Stimulated activated naive B cell treated with anti-CD40 and anti-IgM and Interleukin-4, amounts not matched to agents 10 μg/mL and 1 μg/mL and 100 μg/mL, for 72 hours (primary cell): ENCODE data around the gene MAPK8.
A peak's percentile ranks its signal among the peaks of the same experiment; 100 is the strongest.

ENCODE experiments used
- ATAC-seq, 2 donors: fragments of 150-1000 bp; cut with Tn5 transposase; replicated peaks; 2 replicates each; pipeline ENCODE4 v1.10.0; 2021; ENCODE audit warnings: moderate library complexity in 1 of 2
- DNase-seq: peaks from one replicate; pipeline ENCODE4 v3.0.0; 2021
- H3K27ac Mint-ChIP-seq: one replicate; pipeline ENCODE4 v1.8.0; 2022; ENCODE audit warnings: mild to moderate bottlenecking, mixed read lengths
- H3K27me3 Mint-ChIP-seq, 2 donors: one replicate each; pipeline ENCODE4 v1.8.0; 2022; ENCODE audit warnings: mixed read lengths in 2 of 2
- H3K36me3 Mint-ChIP-seq, 2 donors: one replicate each; pipeline ENCODE4 v1.8.0; 2022; ENCODE audit warnings: mixed read lengths in 2 of 2, mild to moderate bottlenecking in 1 of 2
- H3K4me1 Mint-ChIP-seq, 2 donors: one replicate each; pipeline ENCODE4 v1.8.0; 2022; ENCODE audit warnings: mixed read lengths in 2 of 2, mild to moderate bottlenecking in 1 of 2
- H3K4me3 Mint-ChIP-seq, 2 donors: one replicate each; pipeline ENCODE4 v1.8.0; 2022; ENCODE audit warnings: mild to moderate bottlenecking in 2 of 2, mixed read lengths in 2 of 2, moderate library complexity in 1 of 2
- H3K9me3 Mint-ChIP-seq, 2 donors: one replicate each; pipeline ENCODE4 v1.8.0; 2022; ENCODE audit warnings: mixed read lengths in 2 of 2, mild to moderate bottlenecking in 1 of 2

Gene MAPK8

GRCh38 chr10:48390933-48391845 is 84.7 kb downstream of the MAPK8 start:
- DNase-seq (no peak), ATAC-seq (peak; percentile 86 to 87)
- peaks cover 19 to 28% of the 10 kb centered on the region in 2 donors for H3K4me1 Mint-ChIP-seq

GRCh38 chr10:48391994-48392393 is 85.5 kb downstream of the MAPK8 start:
- Mint-ChIP-seq H3K27me3 (no peaks in the 10 kb centered on the region), H3K27ac (no peak overlapping the region), H3K9me3 (no peaks in the 10 kb centered on the region), H3K4me1 (peaks cover 20 to 31% of the 10 kb centered on the region in 2 donors), H3K4me3 (no peak overlapping the region), H3K36me3 (no peaks in the 10 kb centered on the region)
- no peak for DNase-seq
- no peak for ATAC-seq

More at GRCh38 chr10:48390933-48391845, 84.7 kb downstream of the MAPK8 start:
- Mint-ChIP-seq H3K9me3 (no peaks in the 10 kb centered on the region), H3K27me3 (no peaks in the 10 kb centered on the region), H3K27ac (no peak overlapping the region), H3K4me3 (no peak overlapping the region), H3K36me3 (no peaks in the 10 kb centered on the region)

GRCh38 chr10:48398261-48398660 is 91.8 kb downstream of the MAPK8 start:
- Mint-ChIP-seq H3K4me1 (peaks cover 13 to 24% of the 10 kb centered on the region in 2 donors), H3K36me3 (no peaks in the 10 kb centered on the region), H3K27me3 (no peaks in the 10 kb centered on the region), H3K4me3 (no peak overlapping the region), H3K9me3 (no peaks in the 10 kb centered on the region), H3K27ac (no peak overlapping the region)
- no peak for ATAC-seq
- DNase-seq = no peak

- H3K4me3 Mint-ChIP-seq = no peak overlapping the region
- H3K4me1 Mint-ChIP-seq = peaks cover 13 to 24% of the 10 kb centered on the region in 2 donors
- no peaks in the 10 kb centered on the region for H3K27me3 Mint-ChIP-seq
- H3K36me3 Mint-ChIP-seq = no peaks in the 10 kb centered on the region
- no peak overlapping the region for H3K27ac Mint-ChIP-seq
- no peaks in the 10 kb centered on the region for H3K9me3 Mint-ChIP-seq
- DNase-seq = no peak
- no peak for ATAC-seq
These were observed 92.6 kb downstream of the MAPK8 start for GRCh38 chr10:48399056-48399541.

GRCh38 chr10:48399551-48399950 is 93.1 kb downstream of the MAPK8 start:
- Mint-ChIP-seq H3K27me3 (no peaks in the 10 kb centered on the region), H3K36me3 (peaks cover 2 to 3% of the 10 kb centered on the region in 2 donors), H3K4me3 (no peak overlapping the region), H3K4me1 (peaks cover 13 to 24% of the 10 kb centered on the region in 2 donors), H3K9me3 (no peaks in the 10 kb centered on the region), H3K27ac (no peak overlapping the region)
- DNase-seq (no peak), ATAC-seq (no peak)

- Mint-ChIP-seq H3K27ac (peak overlapping the region; percentile 42), H3K9me3 (no peaks in the 10 kb centered on the region), H3K4me1 (peaks cover 13 to 24% of the 10 kb centered on the region in 2 donors), H3K27me3 (no peaks in the 10 kb centered on the region), H3K36me3 (peaks cover 4 to 5% of the 10 kb centered on the region in 2 donors), H3K4me3 (no peak overlapping the region)
- no peak for ATAC-seq
- no peak for DNase-seq
These were observed 93.8 kb downstream of the MAPK8 start for GRCh38 chr10:48400129-48400849.

GRCh38 chr10:48400850-48401220 is 94.4 kb downstream of the MAPK8 start:
- Mint-ChIP-seq H3K4me3 (no peak overlapping the region), H3K27ac (no peak overlapping the region), H3K36me3 (peaks cover 6 to 8% of the 10 kb centered on the region in 2 donors), H3K27me3 (no peaks in the 10 kb centered on the region), H3K4me1 (peaks cover 13 to 24% of the 10 kb centered on the region in 2 donors), H3K9me3 (no peaks in the 10 kb centered on the region)
- ATAC-seq (no peak), DNase-seq (no peak)

DNA sequence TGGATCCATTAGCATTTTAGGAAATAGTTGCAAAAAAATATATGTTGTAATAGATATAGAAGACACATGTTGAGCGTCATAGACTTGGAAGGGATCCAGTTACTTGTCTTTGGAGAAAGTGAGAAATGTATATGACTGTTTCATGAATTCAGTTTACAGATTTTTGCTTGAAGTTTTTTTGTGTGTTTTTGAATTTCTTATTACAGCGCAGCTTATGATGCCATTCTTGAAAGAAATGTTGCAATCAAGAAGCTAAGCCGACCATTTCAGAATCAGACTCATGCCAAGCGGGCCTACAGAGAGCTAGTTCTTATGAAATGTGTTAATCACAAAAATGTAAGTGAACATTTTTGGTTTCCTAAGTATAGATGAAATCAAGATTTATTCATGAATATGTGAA is 98.2 kb downstream of the MAPK8 start:
- Mint-ChIP-seq H3K27ac (no peak overlapping the region), H3K4me3 (no peak overlapping the region), H3K27me3 (no peaks in the 10 kb centered on the region), H3K9me3 (no peaks in the 10 kb centered on the region), H3K36me3 (peaks cover 9 to 10% of the 10 kb centered on the region in 2 donors), H3K4me1 (peaks cover 12% of the 10 kb centered on the region in 2 donors)
- ATAC-seq (no peak), DNase-seq (no peak)

DNA sequence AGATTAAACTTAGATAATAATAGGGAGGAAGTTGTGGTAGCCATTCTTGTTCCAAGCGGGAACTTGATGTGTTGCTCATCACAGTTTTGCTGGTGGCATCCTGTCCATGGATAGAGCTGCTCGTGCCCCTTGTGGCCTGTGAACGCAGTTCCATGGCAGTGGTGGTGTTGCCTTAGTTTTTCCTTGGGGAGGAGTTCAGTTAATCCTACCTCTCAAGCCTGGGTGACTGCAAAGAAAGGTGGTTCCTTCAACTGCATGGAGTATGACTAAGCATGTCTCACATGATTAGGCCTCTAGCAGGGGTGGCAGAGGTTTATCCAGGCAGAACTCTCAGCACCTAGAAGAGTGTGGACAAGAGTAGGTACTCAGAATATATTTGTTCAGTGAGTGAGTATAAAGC is 99.7 kb downstream of the MAPK8 start:
- Mint-ChIP-seq H3K4me3 (no peak overlapping the region), H3K4me1 (peaks cover 0 to 2% of the 10 kb centered on the region in 2 donors), H3K27ac (no peak overlapping the region), H3K9me3 (no peaks in the 10 kb centered on the region), H3K36me3 (peaks cover 23 to 24% of the 10 kb centered on the region in 2 donors), H3K27me3 (no peaks in the 10 kb centered on the region)
- ATAC-seq = peak in 1 of 2 donors; percentile 61
- DNase-seq = no peak

GRCh38 chr10:48406658-48407057 is 100.2 kb downstream of the MAPK8 start:
- ATAC-seq (no peak), DNase-seq (no peak)
- Mint-ChIP-seq H3K4me3 (no peak overlapping the region), H3K9me3 (no peaks in the 10 kb centered on the region), H3K27me3 (no peaks in the 10 kb centered on the region), H3K4me1 (peaks cover 0 to 2% of the 10 kb centered on the region in 2 donors), H3K27ac (no peak overlapping the region), H3K36me3 (peaks cover 27 to 28% of the 10 kb centered on the region in 2 donors)

DNA sequence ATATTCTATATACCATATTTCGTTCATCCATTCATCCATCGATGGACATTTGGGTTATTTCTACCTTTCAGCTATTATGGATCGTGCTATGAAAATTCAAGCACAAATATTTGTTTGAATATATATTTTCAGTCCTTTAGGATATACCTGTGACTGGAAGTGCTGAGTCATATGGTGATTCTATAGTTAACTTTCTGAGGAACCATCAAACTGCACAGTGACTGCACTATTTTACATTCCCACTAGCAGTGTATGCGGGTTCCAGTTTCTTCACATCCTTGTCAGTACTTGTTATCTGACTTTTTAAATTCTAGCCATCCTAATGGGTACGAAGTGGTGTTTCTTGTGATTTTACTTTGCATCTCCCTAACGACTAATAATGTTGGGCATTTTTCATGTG is 104.0 kb downstream of the MAPK8 start:
- Mint-ChIP-seq H3K27me3 (no peaks in the 10 kb centered on the region), H3K27ac (no peak overlapping the region), H3K4me1 (peaks cover 0 to 2% of the 10 kb centered on the region in 2 donors), H3K9me3 (peaks cover 8 to 13% of the 10 kb centered on the region in 2 donors), H3K4me3 (no peak overlapping the region), H3K36me3 (peaks cover 44 to 51% of the 10 kb centered on the region in 2 donors)
- ATAC-seq (no peak), DNase-seq (no peak)

DNA sequence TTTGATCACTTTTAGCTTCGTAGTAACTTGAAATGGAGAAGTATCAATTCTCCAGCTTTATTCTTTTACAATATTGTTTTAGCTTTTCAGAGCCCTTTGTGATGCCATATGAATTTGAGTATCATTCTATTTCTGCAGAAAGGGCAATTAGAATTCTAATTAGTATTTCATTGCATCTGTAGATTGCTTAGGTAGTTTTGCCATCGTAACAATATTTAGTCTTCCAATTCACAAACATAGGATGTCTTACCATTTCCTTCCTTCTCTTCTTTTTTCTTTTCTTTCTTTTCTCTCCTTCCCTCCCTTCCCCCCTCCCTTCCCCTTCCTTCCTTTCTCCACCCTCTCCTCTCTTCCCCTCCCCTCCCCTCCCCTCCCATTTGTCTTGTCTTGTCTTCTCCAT is 105.0 kb downstream of the MAPK8 start:
- Mint-ChIP-seq H3K9me3 (peaks cover 8 to 13% of the 10 kb centered on the region in 2 donors), H3K4me3 (no peak overlapping the region), H3K36me3 (peaks cover 40 to 45% of the 10 kb centered on the region in 2 donors), H3K4me1 (no peaks in the 10 kb centered on the region), H3K27ac (no peak overlapping the region), H3K27me3 (no peaks in the 10 kb centered on the region)
- ATAC-seq (no peak), DNase-seq (no peak)

DNA sequence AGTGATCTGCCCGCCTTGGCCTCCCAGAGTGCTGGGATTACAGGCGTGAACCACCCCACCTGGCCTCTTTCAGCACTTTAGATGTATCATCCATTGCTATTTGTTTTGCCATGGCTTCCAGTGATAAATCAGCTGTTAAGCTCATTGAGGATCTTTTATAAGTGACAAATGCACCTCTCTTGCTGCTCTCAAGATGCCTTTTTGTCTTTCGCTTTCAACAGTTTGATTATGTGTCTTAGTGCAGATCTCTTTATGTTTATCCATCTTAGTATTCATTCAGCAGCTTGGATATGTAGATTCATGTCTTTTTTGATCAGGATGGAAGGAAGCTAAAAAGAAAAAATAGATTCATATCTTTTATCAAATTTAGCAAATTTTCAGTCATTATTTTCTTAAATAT is 105.6 kb downstream of the MAPK8 start:
- no peak overlapping the region for H3K27ac Mint-ChIP-seq
- no peaks in the 10 kb centered on the region for H3K4me1 Mint-ChIP-seq
- peaks cover 40 to 45% of the 10 kb centered on the region in 2 donors for H3K36me3 Mint-ChIP-seq
- H3K4me3 Mint-ChIP-seq = no peak overlapping the region
- peaks cover 8 to 13% of the 10 kb centered on the region in 2 donors for H3K9me3 Mint-ChIP-seq
- H3K27me3 Mint-ChIP-seq = no peaks in the 10 kb centered on the region
- ATAC-seq = no peak
- no peak for DNase-seq

GRCh38 chr10:48412933-48413332 is 106.5 kb downstream of the MAPK8 start:
- Mint-ChIP-seq H3K4me1 (no peaks in the 10 kb centered on the region), H3K9me3 (peaks cover 8 to 13% of the 10 kb centered on the region in 2 donors), H3K27me3 (no peaks in the 10 kb centered on the region), H3K4me3 (no peak overlapping the region), H3K36me3 (peaks cover 40 to 45% of the 10 kb centered on the region in 2 donors), H3K27ac (no peak overlapping the region)
- DNase-seq (no peak), ATAC-seq (no peak)
